NB4 (cell line): Measurements from ENCODE around the gene REG3G.

Experiments used
- DNase-seq: peaks from one replicate; pipeline ENCODE4 v3.0.0; 2010; ENCODE audit warnings: low read depth
- H3K4me3 ChIP-seq: one replicate; pipeline ENCODE4 v1.5.1; 2011; ENCODE audit warnings: mild to moderate bottlenecking, low read depth, low read length, moderate library complexity
- MYC ChIP-seq: IDR thresholded peaks from 2 replicates; pipeline ENCODE4 v1.6.1; 2011; ENCODE audit warnings: low read depth, low read length
- POLR2A ChIP-seq: IDR thresholded peaks from 2 replicates; pipeline ENCODE4 v1.6.1; 2011; ENCODE audit warnings: mild to moderate bottlenecking; ENCODE audit not compliant: insufficient read length; ENCODE audit errors: extremely low read depth
- TF ChIP-seq, protein P1 (sequence below): IDR thresholded peaks from one replicate; pipeline ENCODE4 v1.5.1; 2012; ENCODE audit warnings: low read depth, low read length
- TF ChIP-seq, protein P2 (sequence below): IDR thresholded peaks from 2 replicates; pipeline ENCODE4 v1.6.1; 2011; ENCODE audit warnings: low read depth, low read length

REG3G gene

DNA sequence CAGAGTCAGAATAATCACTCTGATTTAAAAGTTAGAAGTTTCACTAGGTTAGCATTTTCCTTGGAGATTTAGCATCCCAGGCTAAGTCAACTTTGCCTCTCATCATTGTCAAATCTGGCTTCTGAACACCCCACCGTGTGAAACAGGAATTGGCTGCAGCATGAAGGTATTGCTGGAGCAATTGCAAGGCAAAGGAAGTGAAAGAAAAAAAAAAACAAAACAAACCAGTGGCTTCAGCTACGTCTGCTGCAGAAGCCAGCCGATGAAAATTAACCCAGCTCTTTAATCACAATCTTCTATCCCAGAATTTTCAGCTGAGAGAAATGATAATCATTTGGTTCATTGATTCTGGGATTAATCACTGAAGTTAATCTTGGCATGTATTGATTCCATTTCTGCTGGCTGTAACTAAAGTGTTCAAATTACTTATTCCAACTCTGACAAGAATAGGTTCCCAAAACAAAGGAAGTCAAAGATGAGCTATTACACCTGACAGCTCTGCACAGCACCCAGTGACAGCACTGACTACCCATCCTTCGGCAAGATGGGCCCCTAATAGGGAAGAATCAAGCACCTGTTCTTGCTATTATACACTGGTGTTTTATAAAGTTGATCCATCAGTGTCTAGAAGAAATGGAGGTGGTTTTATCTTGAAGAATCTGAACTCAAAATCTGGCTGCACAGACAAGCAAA lies 42.7 kb upstream of the REG3G start:
- H3K4me3 ChIP-seq = no peak overlapping the region
- TF ChIP-seq, protein P1, sequence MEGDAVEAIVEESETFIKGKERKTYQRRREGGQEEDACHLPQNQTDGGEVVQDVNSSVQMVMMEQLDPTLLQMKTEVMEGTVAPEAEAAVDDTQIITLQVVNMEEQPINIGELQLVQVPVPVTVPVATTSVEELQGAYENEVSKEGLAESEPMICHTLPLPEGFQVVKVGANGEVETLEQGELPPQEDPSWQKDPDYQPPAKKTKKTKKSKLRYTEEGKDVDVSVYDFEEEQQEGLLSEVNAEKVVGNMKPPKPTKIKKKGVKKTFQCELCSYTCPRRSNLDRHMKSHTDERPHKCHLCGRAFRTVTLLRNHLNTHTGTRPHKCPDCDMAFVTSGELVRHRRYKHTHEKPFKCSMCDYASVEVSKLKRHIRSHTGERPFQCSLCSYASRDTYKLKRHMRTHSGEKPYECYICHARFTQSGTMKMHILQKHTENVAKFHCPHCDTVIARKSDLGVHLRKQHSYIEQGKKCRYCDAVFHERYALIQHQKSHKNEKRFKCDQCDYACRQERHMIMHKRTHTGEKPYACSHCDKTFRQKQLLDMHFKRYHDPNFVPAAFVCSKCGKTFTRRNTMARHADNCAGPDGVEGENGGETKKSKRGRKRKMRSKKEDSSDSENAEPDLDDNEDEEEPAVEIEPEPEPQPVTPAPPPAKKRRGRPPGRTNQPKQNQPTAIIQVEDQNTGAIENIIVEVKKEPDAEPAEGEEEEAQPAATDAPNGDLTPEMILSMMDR = no peak
- TF ChIP-seq POLR2A = no peak
- no peak for DNase-seq

DNA sequence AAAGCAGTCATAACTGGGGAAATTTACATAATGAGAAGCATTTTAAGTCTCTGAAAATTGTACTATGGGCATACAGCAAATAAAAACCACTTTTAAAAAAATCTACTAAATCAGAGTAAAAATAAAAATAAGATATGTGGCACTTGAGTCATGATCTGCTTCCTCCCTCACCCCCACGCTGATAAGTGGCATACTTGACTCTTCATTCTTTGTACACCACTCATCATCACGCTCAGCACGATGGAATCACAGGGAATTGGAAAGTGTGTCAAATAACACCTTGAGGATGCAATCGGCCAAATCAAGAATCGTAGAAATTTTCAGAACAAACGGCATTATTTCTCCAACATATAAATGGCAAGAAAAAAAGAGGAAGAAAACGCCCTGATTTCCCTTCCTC lies 41.1 kb upstream of the REG3G start:
- TF ChIP-seq MYC = no peak
- TF ChIP-seq, protein P2, sequence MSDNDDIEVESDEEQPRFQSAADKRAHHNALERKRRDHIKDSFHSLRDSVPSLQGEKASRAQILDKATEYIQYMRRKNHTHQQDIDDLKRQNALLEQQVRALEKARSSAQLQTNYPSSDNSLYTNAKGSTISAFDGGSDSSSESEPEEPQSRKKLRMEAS = no peak
- TF ChIP-seq POLR2A = no peak
- TF ChIP-seq, protein P1 = no peak
- H3K4me3 ChIP-seq = no peak overlapping the region
- DNase-seq = no peak

DNA sequence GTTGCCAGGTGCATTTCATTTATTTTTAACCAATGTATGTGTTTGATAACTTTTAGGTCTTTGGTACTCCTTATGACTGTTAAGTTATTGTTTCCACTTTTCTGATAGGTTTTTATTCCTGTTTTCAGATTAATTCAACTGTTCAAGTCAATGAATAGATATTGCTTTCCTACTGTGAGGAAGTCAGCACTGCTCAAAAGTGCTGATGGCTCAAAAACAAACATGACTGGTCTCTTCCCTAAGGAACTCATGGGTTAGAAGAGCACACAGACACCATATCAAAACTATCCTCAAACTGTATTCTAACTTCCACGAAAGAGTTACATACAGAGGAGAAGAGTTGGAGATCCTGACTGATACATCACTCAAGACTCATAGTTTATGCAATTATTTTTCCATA lies 39.9 kb upstream of the REG3G start:
- H3K4me3 ChIP-seq = no peak overlapping the region
- TF ChIP-seq POLR2A (no peak), MYC (no peak)
- TF ChIP-seq, protein P2 = no peak
- TF ChIP-seq, protein P1 = no peak
- no peak for DNase-seq

DNA sequence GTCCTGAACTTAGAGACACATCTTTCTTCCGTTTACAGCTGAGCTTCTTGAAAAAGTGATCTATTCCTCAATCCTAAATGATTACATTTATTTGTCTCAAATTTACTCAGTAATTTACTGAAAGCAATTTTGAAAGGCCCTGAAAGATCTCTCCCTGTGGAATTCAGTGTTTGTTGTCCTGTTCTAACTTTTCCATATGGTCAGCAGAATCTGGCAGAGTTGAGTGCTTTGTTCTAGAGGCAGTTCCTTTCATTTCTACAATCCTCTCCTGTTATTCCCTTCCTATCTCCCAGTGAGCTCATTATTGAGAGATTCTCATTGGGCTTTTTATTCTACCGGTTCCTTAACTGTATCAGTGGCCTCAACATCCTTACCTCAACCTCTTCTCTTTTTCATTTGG lies 36.5 kb upstream of the REG3G start:
- H3K4me3 ChIP-seq = no peak overlapping the region
- no peak for TF ChIP-seq MYC
- TF ChIP-seq, protein P1 = no peak
- TF ChIP-seq, protein P2 = no peak
- DNase-seq = no peak

DNA sequence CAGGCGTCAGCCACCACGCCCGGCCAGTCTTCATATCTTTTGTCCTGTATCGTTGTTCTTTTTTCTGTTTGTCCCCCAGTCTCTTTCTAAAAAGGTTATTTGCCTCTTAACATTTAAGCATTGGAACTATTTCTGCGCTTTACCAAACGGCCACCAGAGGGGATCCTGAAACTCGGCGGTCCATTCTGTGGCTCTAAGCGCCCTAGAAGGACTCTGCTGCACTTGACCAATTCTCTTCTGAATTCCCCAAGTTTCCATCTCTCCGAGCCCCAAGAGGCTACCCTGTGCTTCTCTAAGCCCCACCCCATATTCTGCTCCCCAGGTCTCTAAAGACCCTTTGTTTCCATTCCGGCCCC lies 33.1 kb upstream of the REG3G start:
- peak; percentile 25 for DNase-seq
- TF ChIP-seq MYC = no peak
- TF ChIP-seq, protein P1 = peak; percentile 35
- H3K4me3 ChIP-seq = no peak overlapping the region

DNA sequence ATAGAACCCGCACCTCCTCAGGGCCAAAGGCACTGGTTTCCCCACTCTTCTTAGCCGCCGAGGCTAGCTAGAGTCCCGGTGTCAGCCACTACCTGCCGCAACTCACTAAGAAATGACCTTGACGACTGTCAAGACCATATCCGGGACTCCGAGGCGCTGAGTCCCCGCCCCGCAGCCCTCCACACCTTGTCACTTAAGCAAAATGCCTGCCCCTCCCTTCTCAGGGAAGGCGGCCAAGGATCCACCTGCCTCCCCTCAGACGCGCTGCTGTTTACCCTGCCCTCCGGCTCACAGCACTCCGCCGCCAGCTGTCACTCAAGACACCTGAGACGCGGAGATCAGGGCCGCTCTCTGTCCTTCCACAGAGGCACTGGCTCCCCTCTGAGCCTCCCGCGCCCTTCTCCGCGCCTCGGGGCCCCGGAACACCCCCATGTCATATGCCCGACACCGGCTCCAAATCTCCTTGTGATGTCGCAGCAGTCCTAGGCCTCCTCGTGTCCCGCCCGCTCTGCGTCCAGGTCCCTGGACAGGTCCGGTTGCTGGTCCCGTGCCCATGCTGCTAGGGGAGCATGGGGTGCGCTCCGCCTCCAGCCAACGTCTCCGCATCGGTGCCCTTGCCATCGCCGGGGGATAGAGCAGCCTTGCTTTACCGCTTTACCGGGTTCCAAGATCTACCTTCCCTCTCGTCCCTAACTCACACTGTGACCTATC lies 32.5 kb upstream of the REG3G start:
- H3K4me3 ChIP-seq = no peak overlapping the region
- no peak for DNase-seq
- TF ChIP-seq POLR2A (no peak), MYC (no peak)
- TF ChIP-seq, protein P2 = no peak
- TF ChIP-seq, protein P1 = no peak
